Muscle of leg (tissue), 11 donors: ENCODE data around the gene KIF16B. TPM values are rescaled to one million over a fixed set of nuclear protein-coding genes. Genes with fewer than 3 reads are reported as not detected.
"Not testable (repeated sequence)": the region's sequence is repeated elsewhere in the genome, so short reads cannot be mapped to it uniquely, and the experiment has no call there.

Experiments used
- DNase-seq: peaks from one replicate; pipeline ENCODE4 v3.0.0; 2013
- H3K27ac ChIP-seq: one replicate; pipeline ENCODE4 v1.5.1; 2013; ENCODE audit warnings: mild to moderate bottlenecking, low read length, control low read depth
- H3K27me3 ChIP-seq: one replicate; pipeline ENCODE4 v1.6.1; 2013; ENCODE audit warnings: low read length; ENCODE audit not compliant: control insufficient read depth, insufficient read depth
- H3K36me3 ChIP-seq: one replicate; pipeline ENCODE4 v1.6.1; 2013; ENCODE audit warnings: low read length; ENCODE audit not compliant: control insufficient read depth, insufficient read depth
- H3K4me1 ChIP-seq: one replicate; pipeline ENCODE4 v1.6.1; 2013; ENCODE audit warnings: low read length; ENCODE audit not compliant: control insufficient read depth, insufficient read depth
- H3K4me3 ChIP-seq: one replicate; pipeline ENCODE4 v1.5.1; 2013; ENCODE audit warnings: low read length, control low read depth
- H3K9me3 ChIP-seq: replicated peaks from 2 replicates; pipeline ENCODE4 v1.6.1; 2013; ENCODE audit warnings: low read depth, low read length; ENCODE audit not compliant: control insufficient read depth
- WGBS: methylation state at CpG from one replicate; pipeline ENCODE4 v1.1.5; 2013; ENCODE audit warnings: missing lambda C conversion rate; ENCODE audit not compliant: insufficient coverage; 5-methylcytosine and 5-hydroxymethylcytosine counted together
- polyA plus RNA-seq, 8 donors: library from polyadenylated mRNA; unstranded; fragments of 120-200 nt; gene quantifications; one replicate each; pipeline versions ENCODE4 v1.2.1 to v1.2.3, GENCODE V29; 2013; ENCODE audit warnings: inconsistent platforms in 1 of 8, low replicate concordance in 1 of 8; ENCODE audit not compliant: insufficient read length in 8 of 8, insufficient read depth in 1 of 8
- total RNA-seq: library from RNA; stranded (reverse); fragments of 120-200 nt; gene quantifications from one replicate; pipeline ENCODE4 v1.2.4, GENCODE V29; 2013

KIF16B gene
- total and polyA plus RNA-seq, 9 donors = 17.2 to 30.3 (median 24.7) TPM

DNA sequence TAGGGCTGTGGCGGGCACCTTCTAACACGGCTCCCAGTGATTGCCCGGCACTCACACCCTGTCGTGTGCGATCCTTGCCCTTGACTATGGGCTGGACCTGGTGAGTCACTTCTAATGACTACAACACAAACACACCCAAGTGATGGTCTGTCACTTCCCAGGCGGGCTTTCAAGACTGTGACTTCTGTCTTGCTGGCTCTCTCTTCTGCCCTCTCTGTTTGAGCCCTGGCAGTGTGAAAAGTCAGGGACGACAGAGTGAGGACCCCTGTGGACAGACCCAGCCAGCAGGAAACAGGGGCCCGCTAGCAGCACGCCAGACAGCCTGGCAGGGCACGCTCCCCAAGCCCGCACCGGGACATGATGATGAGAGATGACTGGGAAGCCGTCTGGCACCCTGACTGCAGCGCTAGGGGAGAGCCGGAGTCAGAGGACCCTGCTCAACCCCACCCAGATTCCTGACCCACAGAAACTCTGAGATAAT is 43.0 kb downstream of the KIF16B start:
- H3K27me3 ChIP-seq = no peaks in the 10 kb centered on the region
- H3K9me3 ChIP-seq = no peaks in the 10 kb centered on the region
- H3K4me3 ChIP-seq = no peak overlapping the region
- WGBS = 90% methylated on average over 9 of the region's 15 CpGs
- no peak for DNase-seq
- H3K4me1 ChIP-seq = peaks cover 10% of the 10 kb centered on the region
- no peak overlapping the region for H3K27ac ChIP-seq
- no peaks in the 10 kb centered on the region for H3K36me3 ChIP-seq

GRCh38 chr20:16528078-16528477 is 45.2 kb downstream of the KIF16B start:
- DNase-seq = peak; percentile 81
- peak overlapping the region; percentile 66 for H3K27ac ChIP-seq
- no peaks in the 10 kb centered on the region for H3K27me3 ChIP-seq
- H3K4me3 ChIP-seq = no peak overlapping the region
- no peaks in the 10 kb centered on the region for H3K9me3 ChIP-seq
- 29% methylated on average over 1 of the region's 5 CpGs for WGBS
- no peaks in the 10 kb centered on the region for H3K36me3 ChIP-seq
- H3K4me1 ChIP-seq = peaks cover 10% of the 10 kb centered on the region

- 100% methylated on average over 1 of the region's 3 CpGs for WGBS
- no peaks in the 10 kb centered on the region for H3K36me3 ChIP-seq
- H3K27ac ChIP-seq = peak overlapping the region; percentile 78
These were observed 45.8 kb downstream of the KIF16B start for GRCh38 chr20:16527438-16527837.

GRCh38 chr20:16526433-16527380 is 46.5 kb downstream of the KIF16B start:
- H3K4me3 ChIP-seq = no peak overlapping the region
- peaks cover 10% of the 10 kb centered on the region for H3K4me1 ChIP-seq
- peak; percentile 60 for DNase-seq
- no peaks in the 10 kb centered on the region for H3K27me3 ChIP-seq
- H3K9me3 ChIP-seq = no peaks in the 10 kb centered on the region
- WGBS = 76% methylated on average over 6 of the region's 9 CpGs
- no peaks in the 10 kb centered on the region for H3K36me3 ChIP-seq
- peak overlapping the region; percentile 78 for H3K27ac ChIP-seq

More at GRCh38 chr20:16527438-16527837, 45.8 kb downstream of the KIF16B start:
- H3K4me1 ChIP-seq = peaks cover 10% of the 10 kb centered on the region
- H3K4me3 ChIP-seq = no peak overlapping the region
- no peak for DNase-seq
- H3K27me3 ChIP-seq = no peaks in the 10 kb centered on the region
- H3K9me3 ChIP-seq = no peaks in the 10 kb centered on the region

DNA sequence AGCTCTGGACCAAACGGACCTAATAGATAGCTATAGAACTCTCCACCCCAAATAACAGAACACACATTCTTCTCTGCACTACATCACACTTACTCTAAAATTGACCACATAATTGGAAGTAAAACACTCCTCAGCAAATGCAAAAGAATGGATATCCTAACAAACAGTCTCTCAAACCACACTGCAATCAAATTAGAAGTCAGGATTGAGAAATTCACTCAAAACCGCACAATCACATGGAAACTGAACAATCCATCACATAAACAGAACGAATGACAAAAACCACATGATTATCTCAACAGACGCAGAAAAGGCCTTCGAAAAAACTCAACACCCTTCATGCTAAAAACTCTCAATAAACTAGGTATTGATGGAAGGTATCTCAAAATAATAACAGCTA is 50.6 kb downstream of the KIF16B start:
- H3K27ac ChIP-seq, DNase-seq, H3K4me3 ChIP-seq, H3K36me3 ChIP-seq, H3K9me3 ChIP-seq, H3K27me3 ChIP-seq, H3K4me1 ChIP-seq: not testable (repeated sequence)
- 86% methylated on average over 1 of the region's 5 CpGs for WGBS

GRCh38 chr20:16520154-16520553 is 53.1 kb downstream of the KIF16B start:
- WGBS = 50% methylated on average over 1 of the region's 5 CpGs
- H3K4me3 ChIP-seq = no peak overlapping the region
- no peak for DNase-seq
- H3K36me3 ChIP-seq = no peaks in the 10 kb centered on the region
- no peaks in the 10 kb centered on the region for H3K27me3 ChIP-seq
- H3K9me3 ChIP-seq = no peaks in the 10 kb centered on the region
- H3K4me1 ChIP-seq = peaks cover 3% of the 10 kb centered on the region
- H3K27ac ChIP-seq = no peak overlapping the region

DNA sequence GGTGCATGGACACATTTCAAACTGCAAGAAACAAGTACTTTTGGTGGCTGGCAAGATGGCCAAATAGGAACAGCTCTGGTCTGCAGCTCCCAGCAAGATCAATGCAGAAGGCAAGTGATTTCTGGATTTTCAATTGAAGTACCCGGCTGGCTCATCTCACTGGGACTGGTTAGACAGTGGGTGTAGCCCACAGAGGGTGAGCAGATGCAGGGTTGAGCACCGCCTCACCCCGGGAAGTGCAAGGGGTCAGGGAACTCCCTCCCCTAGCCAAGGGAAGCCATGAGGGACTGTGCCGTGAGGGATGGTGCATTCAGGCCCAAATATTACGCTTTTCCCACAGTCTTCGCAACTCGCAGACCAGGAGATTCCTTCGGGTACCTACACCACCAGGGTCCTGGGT is 53.6 kb downstream of the KIF16B start:
- WGBS = 90% methylated on average over 8 of the region's 8 CpGs
- H3K9me3 ChIP-seq, H3K4me1 ChIP-seq, H3K36me3 ChIP-seq, H3K27ac ChIP-seq, H3K27me3 ChIP-seq, DNase-seq, H3K4me3 ChIP-seq: not testable (repeated sequence)

DNA sequence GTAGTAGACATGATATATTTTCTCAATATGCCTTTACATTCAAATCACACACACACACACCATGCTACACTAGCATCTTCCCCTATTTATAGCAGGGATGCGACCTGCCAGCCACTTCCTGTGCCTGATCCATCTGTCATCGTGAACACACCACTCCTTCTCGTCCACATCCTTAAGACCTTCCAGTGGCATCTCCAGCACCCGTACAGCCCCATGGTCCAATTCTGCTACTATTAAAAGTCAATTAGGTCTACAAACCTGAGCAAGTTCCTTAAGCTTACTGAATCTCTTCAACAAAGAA is 54.5 kb downstream of the KIF16B start:
- Histone ChIP-seq H3K4me1 (peaks cover 3% of the 10 kb centered on the region), H3K27ac (no peak overlapping the region), H3K36me3 (no peaks in the 10 kb centered on the region), H3K9me3 (no peaks in the 10 kb centered on the region), H3K27me3 (no peaks in the 10 kb centered on the region), H3K4me3 (no peak overlapping the region)
- no peak for DNase-seq
- 91% methylated on average over 4 of the region's 4 CpGs for WGBS

DNA sequence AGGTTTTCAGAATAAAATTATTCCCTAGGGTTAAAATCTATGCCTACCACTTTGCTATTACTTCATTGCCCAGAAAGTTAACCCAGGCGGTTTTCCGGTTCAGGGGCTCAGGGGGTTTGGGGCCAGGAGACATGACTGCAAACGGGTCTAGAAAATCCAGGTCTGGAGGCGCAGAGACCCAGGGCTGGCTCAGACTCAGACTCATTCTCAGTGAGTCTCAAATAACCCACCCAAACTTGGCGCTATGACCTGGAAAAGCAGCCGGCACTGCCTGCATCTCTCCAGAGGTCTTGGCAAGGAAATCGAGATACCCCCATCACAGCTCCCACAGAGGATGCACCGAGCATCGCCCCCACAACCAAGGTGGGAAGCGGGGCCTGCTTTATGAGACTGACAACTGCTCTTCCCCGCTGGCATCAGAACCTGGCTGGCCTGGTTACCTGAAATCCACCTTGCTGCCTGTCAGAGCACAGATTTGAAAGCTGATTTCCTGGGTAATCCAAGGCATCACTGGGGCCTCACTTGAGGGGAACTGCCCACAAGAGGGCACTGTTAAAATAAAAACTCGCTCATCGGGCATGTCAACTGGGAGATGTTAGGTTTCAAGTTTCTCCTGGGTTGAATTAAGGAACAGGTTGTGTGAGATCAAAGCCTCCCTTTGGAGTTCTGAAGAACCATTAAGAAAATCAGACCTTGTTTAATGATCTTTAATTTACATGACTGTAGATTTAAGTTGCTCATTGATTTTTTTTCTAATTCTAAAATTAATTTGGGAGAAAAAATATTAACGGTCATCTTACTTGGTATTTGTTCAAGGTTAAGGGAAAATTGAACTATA is 55.1 kb downstream of the KIF16B start:
- Histone ChIP-seq H3K9me3 (no peaks in the 10 kb centered on the region), H3K27ac (no peak overlapping the region), H3K4me1 (peaks cover 3% of the 10 kb centered on the region), H3K27me3 (no peaks in the 10 kb centered on the region), H3K4me3 (no peak overlapping the region), H3K36me3 (no peaks in the 10 kb centered on the region)
- 65% methylated on average over 11 of the region's 14 CpGs for WGBS
- peak; percentile 47 for DNase-seq

DNA sequence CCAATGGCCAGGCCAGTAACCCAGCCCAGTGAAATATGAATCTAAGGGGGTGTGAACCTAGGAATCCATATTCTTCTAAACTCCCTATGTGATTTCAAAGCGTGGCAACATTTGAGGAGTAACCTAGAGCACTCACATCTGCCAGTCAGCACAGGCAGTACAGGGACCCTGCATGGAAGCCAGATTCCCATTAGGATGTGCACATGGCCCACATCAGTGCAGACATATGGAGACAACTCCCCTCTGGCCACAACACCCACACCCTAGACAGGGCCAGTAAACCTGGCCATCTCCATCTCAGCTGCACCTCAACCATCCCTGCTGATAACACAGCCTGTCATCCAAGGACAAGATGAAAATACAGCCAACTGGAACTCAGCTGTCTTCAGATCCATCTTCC is 56.5 kb downstream of the KIF16B start:
- H3K36me3 ChIP-seq = no peaks in the 10 kb centered on the region
- no peak for DNase-seq
- no peaks in the 10 kb centered on the region for H3K27me3 ChIP-seq
- 83% methylated on average over 1 of the region's 1 CpG for WGBS
- H3K9me3 ChIP-seq = no peaks in the 10 kb centered on the region
- peaks cover 3% of the 10 kb centered on the region for H3K4me1 ChIP-seq
- no peak overlapping the region for H3K27ac ChIP-seq
- no peak overlapping the region for H3K4me3 ChIP-seq
